Lung microvascular endothelial cell (primary cell): ENCODE data around the gene TNFSF12. TPM values are rescaled to one million over a fixed set of nuclear protein-coding genes. Genes with fewer than 3 reads are reported as not detected.

Source experiments
- DNase-seq, 2 donors: peaks; one replicate each; pipeline versions ENCODE4 v3.0.0 to v3.0.0-alpha.2; 2010; ENCODE audit warnings: low read depth in 2 of 2
- total RNA-seq: library from RNA; depleted of rRNA; stranded (reverse); fragments of >200 nt; gene quantifications from 2 replicates; pipeline ENCODE4 v1.2.1, GENCODE V29; 2014

The TNFSF12 gene
- total RNA-seq, 1 donor from 2014 or later, result 4.8 TPM

- no peak for DNase-seq
Observed at GRCh38 chr17:7541074-7541621, 7.7 kb upstream of the TNFSF12 start.

- peak in 1 of 2 donors; percentile 27 for DNase-seq
Observed at GRCh38 chr17:7544911-7545310, 3.9 kb upstream of the TNFSF12 start.

GRCh38 chr17:7549401-7550055 lies 670 bp downstream of the TNFSF12 start:
- no peak for DNase-seq

- DNase-seq, result no peak
Observed at GRCh38 chr17:7550344-7550743, 1.5 kb downstream of the TNFSF12 start.

GRCh38 chr17:7551396-7551795 lies 2.5 kb downstream of the TNFSF12 start:
- DNase-seq, result no peak

GRCh38 chr17:7552621-7553051 lies 3.8 kb downstream of the TNFSF12 start:
- no peak for DNase-seq

- no peak for DNase-seq
Observed at GRCh38 chr17:7553356-7553755, 4.5 kb downstream of the TNFSF12 start.

- no peak for DNase-seq
Observed at GRCh38 chr17:7555320-7555948, 6.6 kb downstream of the TNFSF12 start.

GRCh38 chr17:7556627-7557026 lies 7.8 kb downstream of the TNFSF12 start:
- no peak for DNase-seq

- DNase-seq, result no peak
Observed at GRCh38 chr17:7557147-7557764, 8.4 kb downstream of the TNFSF12 start.

- peak; percentile 63 to 84 for DNase-seq
Observed at GRCh38 chr17:7557775-7558543, 9.1 kb downstream of the TNFSF12 start.

- DNase-seq, result no peak
Observed at GRCh38 chr17:7558544-7559319, 9.9 kb downstream of the TNFSF12 start, which contains the start of gene TNFSF13. TNFSF13 (plus strand) TSS chr17:7558750; CDS start chr17:7559040, 290 bp downstream.

GRCh38 chr17:7559320-7560171 lies 10.7 kb downstream of the TNFSF12 start:
- DNase-seq, result no peak

GRCh38 chr17:7560172-7561027 lies 11.5 kb downstream of the TNFSF12 start:
- peak; percentile 58 to 63 for DNase-seq

GRCh38 chr17:7561028-7561575 lies 12.2 kb downstream of the TNFSF12 start:
- DNase-seq, result peak; percentile 87 to 90

GRCh38 chr17:7561589-7562207 lies 12.8 kb downstream of the TNFSF12 start, which contains the start of gene SENP3:
SENP3 (plus strand) TSS chr17:7561919; CDS start chr17:7563077, 1,158 bp downstream.
- DNase-seq, result peak; percentile 94 to 96

- no peak for DNase-seq
Observed at GRCh38 chr17:7562208-7562605, 13.3 kb downstream of the TNFSF12 start.
